IPS-18a (cell line): Measurements from ENCODE around the gene INPP5E.
"Not testable (repeated sequence)": the region's sequence is repeated elsewhere in the genome, so short reads cannot be mapped to it uniquely, and the experiment has no call there.

ENCODE experiments used
- H3K27ac ChIP-seq: one replicate; pipeline ENCODE4 v1.5.1; 2013; ENCODE audit warnings: low read length
- H3K27me3 ChIP-seq: one replicate; pipeline ENCODE4 v1.6.1; 2013; ENCODE audit warnings: mild to moderate bottlenecking, low read length; ENCODE audit not compliant: control insufficient read depth, insufficient read depth
- H3K36me3 ChIP-seq: one replicate; pipeline ENCODE4 v1.6.1; 2013; ENCODE audit warnings: low read depth, low read length; ENCODE audit not compliant: control insufficient read depth
- H3K4me1 ChIP-seq: one replicate; pipeline ENCODE4 v1.6.1; 2013; ENCODE audit warnings: low read depth, low read length; ENCODE audit not compliant: control insufficient read depth
- H3K4me3 ChIP-seq: one replicate; pipeline ENCODE4 v1.5.1; 2013; ENCODE audit warnings: low read length
- H3K9ac ChIP-seq: one replicate; pipeline ENCODE4 v1.6.1; 2013; ENCODE audit warnings: mild to moderate bottlenecking, low read length, moderate library complexity
- H3K9me3 ChIP-seq: one replicate; pipeline ENCODE4 v1.6.1; 2013; ENCODE audit warnings: low read depth, low read length; ENCODE audit not compliant: control insufficient read depth

The INPP5E gene

DNA sequence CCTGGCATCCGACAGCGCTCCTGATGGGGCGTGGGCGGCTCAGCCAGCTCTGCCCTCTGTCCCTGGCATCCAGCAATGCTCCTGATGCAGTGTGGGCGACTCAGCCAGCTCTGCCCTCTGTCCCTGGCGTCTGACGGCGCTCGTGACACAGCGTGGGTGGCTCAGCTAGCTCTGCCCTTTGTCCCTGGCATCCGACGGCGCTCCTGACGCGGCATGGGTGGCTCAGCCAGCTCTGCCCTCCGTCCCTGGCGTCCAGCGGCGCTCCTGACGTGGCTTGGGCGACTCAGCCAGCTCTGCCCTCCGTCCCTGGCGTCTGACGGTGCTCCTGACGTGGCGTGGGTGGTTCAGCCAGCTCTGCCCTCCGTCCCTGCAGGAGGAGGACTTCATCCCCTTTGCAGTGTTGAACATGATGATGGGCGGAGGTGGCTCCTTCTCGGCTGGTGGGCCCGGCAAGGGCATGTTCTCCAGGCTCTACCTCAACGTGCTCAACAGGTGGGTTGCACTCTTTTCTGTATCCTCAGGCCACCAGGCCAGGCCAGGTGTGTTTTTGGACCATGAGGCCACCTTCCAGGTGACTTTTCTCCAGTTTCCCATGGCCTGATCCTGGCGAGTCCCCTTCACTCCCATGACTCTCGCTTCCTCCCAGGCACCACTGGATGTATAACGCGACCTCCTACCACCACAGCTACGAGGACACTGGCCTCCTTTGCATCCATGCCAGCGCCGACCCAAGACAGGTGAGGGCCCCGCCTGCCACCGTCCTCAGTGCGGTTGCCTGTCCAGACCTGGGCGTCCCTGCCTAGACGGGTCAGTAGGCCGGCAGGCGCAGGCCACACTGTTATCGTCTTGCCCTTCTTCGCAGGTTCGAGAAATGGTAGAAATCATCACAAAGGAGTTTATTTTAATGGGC lies 21.2 kb downstream of the INPP5E start:
- Histone ChIP-seq H3K27me3 (no peaks in the 10 kb centered on the region), H3K9me3 (no peaks in the 10 kb centered on the region), H3K27ac (no peak overlapping the region), H3K9ac (no peak overlapping the region), H3K4me1 (no peaks in the 10 kb centered on the region), H3K4me3 (no peak overlapping the region), H3K36me3 (peaks cover 88% of the 10 kb centered on the region)

DNA sequence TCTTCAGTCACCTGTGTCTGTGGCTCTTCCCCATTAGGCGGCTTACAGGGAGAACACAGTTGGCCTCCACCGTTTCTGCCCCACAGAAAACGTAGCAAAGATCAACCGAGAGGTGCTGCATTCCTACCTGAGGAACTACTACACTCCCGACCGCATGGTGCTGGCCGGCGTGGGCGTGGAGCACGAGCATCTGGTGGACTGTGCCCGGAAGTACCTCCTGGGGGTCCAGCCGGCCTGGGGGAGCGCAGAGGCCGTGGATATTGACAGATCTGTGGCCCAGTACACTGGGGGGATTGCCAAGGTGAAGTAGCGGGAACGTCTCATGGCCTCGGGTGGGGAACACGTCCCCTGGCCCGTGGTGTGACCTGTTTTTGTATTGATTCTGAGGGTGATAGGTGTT lies 22.7 kb downstream of the INPP5E start:
- H3K4me1 ChIP-seq, result no peaks in the 10 kb centered on the region
- H3K27ac ChIP-seq, result no peak overlapping the region
- no peaks in the 10 kb centered on the region for H3K9me3 ChIP-seq
- H3K4me3 ChIP-seq, result no peak overlapping the region
- no peaks in the 10 kb centered on the region for H3K27me3 ChIP-seq
- no peak overlapping the region for H3K9ac ChIP-seq
- H3K36me3 ChIP-seq, result peaks cover 86% of the 10 kb centered on the region

DNA sequence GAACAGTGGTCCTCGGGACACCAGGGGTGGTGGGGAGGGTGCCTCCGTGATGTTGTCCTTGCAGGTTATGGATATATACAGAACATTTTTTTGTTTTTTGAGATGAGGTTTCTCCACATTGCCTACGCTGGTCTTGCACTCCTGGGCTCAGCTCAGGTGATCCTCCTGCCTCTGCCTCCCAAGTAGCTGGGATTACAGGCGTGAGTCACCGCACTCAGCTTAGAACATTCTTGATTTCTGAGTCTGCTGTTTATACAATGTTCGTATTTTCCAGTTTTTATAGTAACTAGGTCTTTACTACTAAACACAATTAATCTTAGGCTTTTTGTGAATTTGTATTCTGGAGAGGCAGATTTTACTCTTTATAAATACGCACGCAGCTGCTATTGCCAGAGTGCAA lies 23.2 kb downstream of the INPP5E start:
- Histone ChIP-seq H3K36me3 (peaks cover 82% of the 10 kb centered on the region), H3K27ac (no peak overlapping the region), H3K4me1 (no peaks in the 10 kb centered on the region), H3K9me3 (no peaks in the 10 kb centered on the region), H3K4me3 (no peak overlapping the region), H3K27me3 (no peaks in the 10 kb centered on the region), H3K9ac (no peak overlapping the region)

DNA sequence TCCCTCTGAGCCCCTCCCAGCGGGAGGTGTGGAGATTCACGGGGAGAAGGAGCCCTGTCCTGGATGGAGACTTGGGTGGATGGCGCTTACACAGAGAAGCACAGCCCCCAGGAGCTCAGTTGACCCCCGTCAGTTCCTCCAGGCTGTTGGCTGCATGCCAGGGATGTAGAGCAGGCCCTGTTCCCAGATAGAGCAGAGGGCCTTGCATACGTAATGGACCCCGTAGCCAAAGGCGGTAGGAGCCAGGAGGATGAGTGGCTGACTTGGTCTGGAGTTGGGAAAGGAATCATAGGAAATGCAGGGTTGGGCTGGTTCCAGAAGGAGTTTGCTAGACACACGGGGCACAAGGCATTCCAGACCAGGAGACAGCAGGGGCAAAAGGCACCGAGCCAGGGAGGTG lies 26.7 kb downstream of the INPP5E start:
- H3K27ac ChIP-seq, result no peak overlapping the region
- no peaks in the 10 kb centered on the region for H3K4me1 ChIP-seq
- H3K4me3 ChIP-seq, result no peak overlapping the region
- no peaks in the 10 kb centered on the region for H3K9me3 ChIP-seq
- H3K9ac ChIP-seq, result no peak overlapping the region
- H3K27me3 ChIP-seq, result no peaks in the 10 kb centered on the region
- H3K36me3 ChIP-seq, result peaks cover 54% of the 10 kb centered on the region

DNA sequence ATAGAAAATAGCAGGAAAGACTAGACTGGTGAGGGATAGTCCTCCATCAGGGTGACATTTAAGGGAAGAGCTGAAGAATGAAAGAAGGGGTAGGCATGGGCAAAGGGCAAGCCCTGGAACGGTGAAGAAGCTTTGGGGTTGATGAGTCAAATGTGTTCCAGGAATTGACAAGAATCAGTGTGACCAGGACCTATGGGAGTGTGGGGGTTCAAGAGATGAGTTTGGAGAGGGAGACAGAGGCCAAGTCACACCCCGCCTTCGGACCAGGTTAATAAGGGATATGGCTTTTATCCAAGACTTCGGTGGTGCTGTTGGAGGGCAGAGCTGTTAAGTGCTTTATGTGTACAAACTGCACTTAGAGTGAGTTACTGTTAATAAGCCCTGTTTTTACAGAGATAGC lies 28.3 kb downstream of the INPP5E start:
- Histone ChIP-seq H3K4me3 (peak overlapping the region; percentile 83), H3K9ac (peak overlapping the region; percentile 89)

DNA sequence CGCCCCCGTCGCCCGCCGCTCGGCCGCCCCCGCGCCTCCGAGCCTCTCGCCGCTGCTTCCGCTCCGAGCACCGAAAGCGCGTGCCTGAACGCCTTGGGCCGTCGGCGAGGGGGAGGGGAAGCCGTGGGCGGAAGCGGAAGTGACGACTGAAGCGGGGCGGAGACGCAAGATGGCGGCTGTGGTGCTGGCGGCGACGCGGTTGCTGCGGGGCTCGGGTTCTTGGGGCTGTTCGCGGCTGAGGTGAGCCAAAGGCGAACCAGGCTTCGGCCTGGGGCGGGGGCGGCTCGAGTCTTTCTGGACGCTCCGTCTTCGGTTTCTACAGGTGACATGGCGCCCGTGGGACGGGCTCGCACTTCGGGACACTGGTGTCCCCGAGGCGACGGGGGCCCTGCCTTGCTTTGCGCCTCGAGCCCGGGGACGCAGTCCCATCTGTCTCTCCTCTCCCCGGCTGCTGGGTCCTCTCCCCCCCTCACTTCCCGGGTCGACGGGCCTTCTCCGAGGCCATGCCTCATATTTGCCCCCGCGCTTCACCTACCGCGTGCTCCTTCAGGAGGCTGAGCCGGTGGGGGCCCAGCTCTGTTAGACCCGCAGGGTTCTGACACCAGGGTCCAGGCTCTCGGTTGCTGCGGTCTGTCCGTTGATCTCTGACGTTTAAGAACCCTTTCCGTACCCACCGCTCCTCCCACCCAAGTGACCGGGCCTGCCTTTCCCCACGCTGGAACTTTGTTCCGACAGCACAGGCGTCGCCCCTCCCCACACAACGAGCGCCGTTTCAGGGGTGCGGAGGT lies 29.0 kb downstream of the INPP5E start, which contains the start of the genes ENTR1 and PMPCA:
Gene ENTR1 (minus strand): TSS at position 115 of the 788 bp plus-strand sequence. CDS start 217 bp downstream, outside the sequence.
Gene PMPCA (plus strand): TSS at position 159 of the 788 bp plus-strand sequence. CDS start 11 bp downstream, at position 170.
- H3K4me3 ChIP-seq, result peak within 1 kb of the TSS; percentile 83

More for the DNA sequence above, 28.3 kb downstream of the INPP5E start:
- Histone ChIP-seq H3K4me1 (no peaks in the 10 kb centered on the region), H3K9me3 (no peaks in the 10 kb centered on the region), H3K27me3 (no peaks in the 10 kb centered on the region), H3K36me3 (peaks cover 56% of the 10 kb centered on the region), H3K27ac (no peak overlapping the region)

DNA sequence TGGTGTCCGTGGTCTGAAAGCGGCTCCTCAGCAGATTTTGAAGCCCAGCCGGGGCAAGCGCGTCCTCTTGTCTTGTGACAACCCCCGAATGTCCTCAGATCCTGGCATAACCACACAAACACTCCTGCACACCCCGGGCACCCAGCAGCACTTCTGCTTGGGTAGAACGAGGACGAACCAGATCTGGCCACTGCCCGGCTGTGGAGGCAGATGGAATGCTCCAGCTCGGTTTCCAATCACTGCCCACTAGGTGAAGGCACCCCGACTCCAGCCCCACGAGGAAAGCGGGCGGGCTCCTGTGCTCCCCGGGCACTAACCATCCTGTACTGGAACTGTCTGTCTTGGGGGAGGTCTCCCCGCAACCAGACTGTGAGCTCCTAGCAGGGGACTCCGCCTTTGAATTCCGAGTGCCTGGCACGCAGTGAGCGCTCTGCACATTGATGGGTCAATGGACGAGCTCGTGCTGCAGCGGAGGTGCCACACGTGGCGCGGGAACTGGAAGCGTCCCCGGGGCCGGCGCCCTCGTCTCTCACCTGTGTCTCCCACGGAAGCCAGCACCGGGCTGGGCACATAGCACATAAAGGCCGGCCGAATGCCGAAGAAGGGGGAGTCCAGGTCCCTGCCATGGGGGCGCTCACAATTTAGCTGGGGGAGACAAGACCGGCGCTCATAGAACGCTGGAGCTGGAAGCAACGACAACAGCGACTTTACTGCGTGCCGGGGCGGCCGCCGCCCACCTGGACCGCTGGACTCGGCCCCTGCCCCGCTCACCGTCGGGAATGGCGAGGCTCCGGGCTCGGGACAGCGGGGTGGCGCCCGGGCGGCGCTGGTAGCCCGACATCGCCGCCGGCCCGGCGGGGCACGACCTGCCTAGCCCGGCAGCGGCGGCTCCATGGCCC lies 29.8 kb downstream of the INPP5E start:
- Histone ChIP-seq H3K4me3 (peak overlapping the region; percentile 74), H3K36me3 (peaks cover 57% of the 10 kb centered on the region), H3K27ac (no peak overlapping the region), H3K27me3 (no peaks in the 10 kb centered on the region), H3K9me3 (no peaks in the 10 kb centered on the region), H3K9ac (peak overlapping the region; percentile 86), H3K4me1 (no peaks in the 10 kb centered on the region)

More for the DNA sequence above, 29.0 kb downstream of the INPP5E start, which contains the start of the genes ENTR1 and PMPCA:
- Histone ChIP-seq H3K4me1 (no peaks in the 10 kb centered on the region), H3K9ac (peak within 1 kb of the TSS; percentile 89), H3K36me3 (peaks cover 55% of the 10 kb centered on the region), H3K27ac (peak within 1 kb of the TSS; percentile 72), H3K9me3 (no peaks in the 10 kb centered on the region), H3K27me3 (no peaks in the 10 kb centered on the region)

DNA sequence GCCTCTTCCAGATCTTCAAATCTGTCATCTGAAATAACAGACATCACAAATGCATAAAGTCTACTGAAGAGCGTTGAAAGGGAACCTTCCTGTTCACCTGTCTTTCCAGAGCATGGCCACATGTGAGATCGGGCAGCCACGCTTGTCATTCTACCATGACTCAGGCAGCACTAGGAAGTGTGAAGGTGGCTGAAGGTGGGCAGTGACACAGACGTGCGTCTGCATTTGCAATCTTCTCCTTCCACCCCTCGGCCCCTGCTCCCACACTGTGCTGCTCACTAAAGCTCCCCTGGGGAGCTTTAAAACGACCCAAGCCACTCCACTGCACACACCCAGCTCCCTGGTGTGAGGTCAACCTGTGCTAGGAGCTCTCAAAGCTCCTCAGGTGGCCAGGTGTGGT lies 31.7 kb downstream of the INPP5E start:
- H3K27ac ChIP-seq, result no peak overlapping the region
- H3K27me3 ChIP-seq, result no peaks in the 10 kb centered on the region
- H3K36me3 ChIP-seq, result peaks cover 41% of the 10 kb centered on the region
- no peak overlapping the region for H3K4me3 ChIP-seq
- no peaks in the 10 kb centered on the region for H3K9me3 ChIP-seq
- H3K9ac ChIP-seq, result no peak overlapping the region
- H3K4me1 ChIP-seq, result no peaks in the 10 kb centered on the region

DNA sequence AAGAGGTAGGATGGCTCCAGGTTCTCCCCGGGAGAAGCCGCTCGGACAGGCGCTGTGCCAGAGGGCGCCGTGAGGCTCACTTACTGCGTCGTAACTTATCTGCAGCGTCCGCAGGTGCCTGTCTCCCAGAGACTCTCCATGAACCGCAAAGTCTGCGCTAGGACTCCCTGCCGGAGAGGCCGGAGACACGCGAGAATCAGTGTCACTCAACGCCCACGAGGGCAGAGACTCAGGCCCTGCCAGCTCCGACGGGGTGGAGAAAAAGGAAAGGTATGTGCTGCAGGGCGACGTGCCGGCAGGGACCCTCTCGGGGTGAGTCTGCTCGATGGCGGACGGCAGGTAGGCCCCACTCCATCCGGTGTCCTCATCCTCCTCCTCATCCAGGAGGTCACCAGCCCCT lies 32.6 kb downstream of the INPP5E start:
- not testable (repeated sequence) for H3K27ac ChIP-seq, H3K4me3 ChIP-seq, H3K4me1 ChIP-seq, H3K9me3 ChIP-seq, H3K9ac ChIP-seq, H3K27me3 ChIP-seq
- peaks cover 42% of the 10 kb centered on the region for H3K36me3 ChIP-seq

DNA sequence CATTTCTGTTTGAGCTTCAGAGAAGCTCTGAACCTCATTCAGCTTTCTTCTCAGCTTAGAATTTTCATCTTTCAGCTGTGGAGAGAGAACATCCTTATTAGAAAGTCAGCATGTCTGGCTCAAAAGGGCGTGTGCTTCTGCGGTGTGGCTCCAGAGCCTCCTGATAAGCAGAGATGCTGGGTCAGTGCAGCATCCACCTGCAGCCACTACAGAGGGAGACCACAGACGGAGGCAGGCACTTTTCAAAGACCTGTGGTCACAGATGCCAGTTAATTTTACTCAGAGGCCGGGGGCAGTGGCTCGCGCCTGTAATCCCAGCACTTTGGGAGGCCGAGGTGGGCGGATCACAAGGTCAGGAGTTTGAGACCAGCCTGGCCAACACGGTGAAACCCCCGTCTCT lies 33.7 kb downstream of the INPP5E start:
- H3K27me3 ChIP-seq, H3K27ac ChIP-seq, H3K9ac ChIP-seq, H3K4me3 ChIP-seq, H3K4me1 ChIP-seq, H3K9me3 ChIP-seq: not testable (repeated sequence)
- H3K36me3 ChIP-seq, result peaks cover 42% of the 10 kb centered on the region

DNA sequence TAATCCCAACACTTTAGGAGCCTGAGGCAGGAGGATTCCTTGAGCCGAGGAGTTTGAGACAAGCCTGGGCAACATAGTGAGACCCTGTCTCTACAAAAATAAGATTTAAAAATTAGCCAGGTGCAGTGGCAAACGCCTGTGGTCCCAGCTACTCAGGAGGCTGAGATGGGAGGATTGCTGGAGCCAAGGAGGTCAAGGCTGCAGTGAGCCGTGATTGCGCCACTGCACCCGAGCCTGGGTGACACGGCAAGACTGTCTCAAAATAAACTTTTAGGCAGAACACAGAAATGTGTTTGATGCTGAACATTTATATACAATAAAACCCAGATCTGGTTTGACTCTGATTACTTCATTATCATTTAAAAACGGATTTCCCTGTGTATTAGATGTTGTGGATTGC lies 34.2 kb downstream of the INPP5E start:
- no peaks in the 10 kb centered on the region for H3K4me1 ChIP-seq
- no peak overlapping the region for H3K4me3 ChIP-seq
- H3K9me3 ChIP-seq, result no peaks in the 10 kb centered on the region
- no peak overlapping the region for H3K27ac ChIP-seq
- H3K27me3 ChIP-seq, result no peaks in the 10 kb centered on the region
- peaks cover 42% of the 10 kb centered on the region for H3K36me3 ChIP-seq
- no peak overlapping the region for H3K9ac ChIP-seq
